PFSK-1 (cell line): ENCODE results near the gene SLC39A11.

ENCODE experiments used
- FOXP2 ChIP-seq: optimal IDR thresholded peaks from 2 replicates; pipeline ENCODE3; 2011; ENCODE audit warnings: borderline replicate concordance, control low read depth, inconsistent platforms; ENCODE audit not compliant: insufficient read depth; ENCODE audit errors: extremely low read length, extremely low read depth
- POLR2AphosphoS5 ChIP-seq: IDR thresholded peaks from 2 replicates; pipeline ENCODE4 v1.6.1; 2012; ENCODE audit warnings: low read depth, mild to moderate bottlenecking, control low read depth, low read length, moderate library complexity
- SIN3A ChIP-seq: IDR thresholded peaks from 2 replicates; pipeline ENCODE4 v1.6.1; 2012; ENCODE audit warnings: mild to moderate bottlenecking, low read length, moderate library complexity, borderline replicate concordance; ENCODE audit not compliant: insufficient read depth
- TAF1 ChIP-seq: IDR thresholded peaks from 2 replicates; pipeline ENCODE4 v1.6.1; 2012; ENCODE audit warnings: low read length, control low read depth, borderline replicate concordance; ENCODE audit not compliant: insufficient read depth
- TF ChIP-seq, protein P1 (sequence below), 2 experiments: IDR thresholded peaks; 2 replicates each; pipeline versions ENCODE4 v1.6.1 to v1.8.0; 2011 to 2012; ENCODE audit warnings: low read depth in 2 of 2, low read length in 2 of 2, control low read depth in 1 of 2, inconsistent platforms in 1 of 2, mild to moderate bottlenecking in 1 of 2, moderate library complexity in 1 of 2; ENCODE audit not compliant: insufficient read depth in 1 of 2

DNA sequence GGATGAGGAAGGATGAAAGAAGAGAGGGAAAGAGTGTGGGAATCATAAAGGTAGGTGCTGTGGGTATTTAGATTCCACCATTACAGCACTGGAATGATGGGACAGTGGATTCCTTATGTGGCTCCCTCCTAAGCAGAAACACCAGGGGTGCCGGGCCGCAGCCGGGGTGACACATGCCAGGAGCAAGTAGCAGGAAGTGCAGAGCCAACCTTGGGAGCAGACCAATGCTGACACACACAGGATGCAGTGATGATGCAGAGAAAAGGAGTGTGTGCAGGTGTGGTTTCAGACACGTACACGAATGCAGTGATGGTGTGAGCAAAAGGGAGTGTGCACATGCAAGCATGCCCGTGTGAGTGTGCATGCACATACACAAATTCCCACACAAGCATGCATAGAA lies 338.0 kb downstream of the SLC39A11 start:
- TF ChIP-seq TAF1 = no peak
- TF ChIP-seq, protein P1, sequence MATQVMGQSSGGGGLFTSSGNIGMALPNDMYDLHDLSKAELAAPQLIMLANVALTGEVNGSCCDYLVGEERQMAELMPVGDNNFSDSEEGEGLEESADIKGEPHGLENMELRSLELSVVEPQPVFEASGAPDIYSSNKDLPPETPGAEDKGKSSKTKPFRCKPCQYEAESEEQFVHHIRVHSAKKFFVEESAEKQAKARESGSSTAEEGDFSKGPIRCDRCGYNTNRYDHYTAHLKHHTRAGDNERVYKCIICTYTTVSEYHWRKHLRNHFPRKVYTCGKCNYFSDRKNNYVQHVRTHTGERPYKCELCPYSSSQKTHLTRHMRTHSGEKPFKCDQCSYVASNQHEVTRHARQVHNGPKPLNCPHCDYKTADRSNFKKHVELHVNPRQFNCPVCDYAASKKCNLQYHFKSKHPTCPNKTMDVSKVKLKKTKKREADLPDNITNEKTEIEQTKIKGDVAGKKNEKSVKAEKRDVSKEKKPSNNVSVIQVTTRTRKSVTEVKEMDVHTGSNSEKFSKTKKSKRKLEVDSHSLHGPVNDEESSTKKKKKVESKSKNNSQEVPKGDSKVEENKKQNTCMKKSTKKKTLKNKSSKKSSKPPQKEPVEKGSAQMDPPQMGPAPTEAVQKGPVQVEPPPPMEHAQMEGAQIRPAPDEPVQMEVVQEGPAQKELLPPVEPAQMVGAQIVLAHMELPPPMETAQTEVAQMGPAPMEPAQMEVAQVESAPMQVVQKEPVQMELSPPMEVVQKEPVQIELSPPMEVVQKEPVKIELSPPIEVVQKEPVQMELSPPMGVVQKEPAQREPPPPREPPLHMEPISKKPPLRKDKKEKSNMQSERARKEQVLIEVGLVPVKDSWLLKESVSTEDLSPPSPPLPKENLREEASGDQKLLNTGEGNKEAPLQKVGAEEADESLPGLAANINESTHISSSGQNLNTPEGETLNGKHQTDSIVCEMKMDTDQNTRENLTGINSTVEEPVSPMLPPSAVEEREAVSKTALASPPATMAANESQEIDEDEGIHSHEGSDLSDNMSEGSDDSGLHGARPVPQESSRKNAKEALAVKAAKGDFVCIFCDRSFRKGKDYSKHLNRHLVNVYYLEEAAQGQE (IDR thresholded peaks at IDR 0.05; ENCODE audit: insufficient read depth in 1 of 2, low read depth in 2 of 2, low read length in 2 of 2) = no peak
- TF ChIP-seq POLR2AphosphoS5 = no peak
- no peak for TF ChIP-seq SIN3A
- TF ChIP-seq FOXP2 = no peak
